IPS-18c (cell line): ENCODE data around the gene HOXA2.

Source experiments
- H3K4me3 ChIP-seq: 2 replicates; pipeline ENCODE4 v1.7.0; 2013; ENCODE audit warnings: low read depth, mild to moderate bottlenecking, low read length, moderate library complexity; ENCODE audit not compliant: insufficient read depth
- H3K9me3 ChIP-seq: one replicate; pipeline ENCODE4 v1.6.1; 2013; ENCODE audit warnings: mild to moderate bottlenecking, low read length, moderate library complexity; ENCODE audit not compliant: control insufficient read depth, insufficient read depth

HOXA2 gene

DNA sequence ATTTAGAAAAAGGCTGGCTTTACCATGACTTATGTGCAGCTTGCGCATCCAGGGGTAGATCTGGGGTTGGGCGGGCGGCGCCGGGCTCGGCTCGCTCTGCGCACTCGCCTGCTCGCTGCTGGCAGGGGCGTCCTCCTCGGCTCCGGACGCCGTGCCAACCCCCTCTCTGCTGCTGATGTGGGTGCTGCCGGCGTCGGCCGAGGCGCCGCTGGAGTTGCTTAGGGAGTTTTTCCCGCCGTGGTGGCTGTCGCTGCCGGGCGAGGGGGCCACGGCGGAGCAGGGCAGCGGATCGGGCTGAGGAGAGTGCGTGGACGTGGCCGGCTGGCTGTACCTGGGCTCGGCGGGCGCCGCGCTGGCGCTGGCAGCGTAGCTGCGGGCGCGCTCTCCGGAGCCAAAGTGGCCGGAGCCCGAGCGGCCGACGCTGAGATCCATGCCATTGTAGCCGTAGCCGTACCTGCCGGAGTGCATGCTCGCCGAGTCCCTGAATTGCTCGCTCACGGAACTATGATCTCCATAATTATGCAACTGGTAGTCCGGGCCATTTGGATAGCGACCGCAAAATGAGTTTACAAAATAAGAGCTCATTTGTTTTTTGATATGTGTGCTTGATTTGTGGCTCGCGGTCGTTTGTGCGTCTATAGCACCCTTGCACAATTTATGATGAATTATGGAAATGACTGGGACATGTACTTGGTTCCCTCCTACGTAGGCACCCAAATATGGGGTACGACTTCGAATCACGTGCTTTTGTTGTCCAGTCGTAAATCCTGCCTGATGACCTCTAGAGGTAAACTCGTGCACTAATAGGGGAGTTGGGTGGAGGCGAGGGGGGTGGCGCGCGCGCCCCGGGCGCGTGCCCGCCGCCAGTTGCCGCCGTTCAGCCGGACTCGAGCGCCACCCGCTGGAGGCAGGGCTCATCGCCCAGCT lies 40.8 kb upstream of the HOXA2 start, which contains the start of gene HOXA5:
TSS of gene HOXA5 (minus strand) at position 659 of the 927 bp plus-strand sequence. CDS start at position 585, 74 bp downstream.
- H3K4me3 ChIP-seq: peak within 1 kb of the TSS; percentile 51
- peaks cover 7% of the 10 kb centered on the region for H3K9me3 ChIP-seq

- H3K4me3 ChIP-seq: peak overlapping the region; percentile 51
- peaks cover 7% of the 10 kb centered on the region for H3K9me3 ChIP-seq
These were observed 40.1 kb upstream of the HOXA2 start for GRCh38 chr7:27142580-27143022.

- H3K4me3 ChIP-seq: no peak overlapping the region
- peaks cover 6% of the 10 kb centered on the region for H3K9me3 ChIP-seq
These were observed 39.6 kb upstream of the HOXA2 start for GRCh38 chr7:27141923-27142579.

DNA sequence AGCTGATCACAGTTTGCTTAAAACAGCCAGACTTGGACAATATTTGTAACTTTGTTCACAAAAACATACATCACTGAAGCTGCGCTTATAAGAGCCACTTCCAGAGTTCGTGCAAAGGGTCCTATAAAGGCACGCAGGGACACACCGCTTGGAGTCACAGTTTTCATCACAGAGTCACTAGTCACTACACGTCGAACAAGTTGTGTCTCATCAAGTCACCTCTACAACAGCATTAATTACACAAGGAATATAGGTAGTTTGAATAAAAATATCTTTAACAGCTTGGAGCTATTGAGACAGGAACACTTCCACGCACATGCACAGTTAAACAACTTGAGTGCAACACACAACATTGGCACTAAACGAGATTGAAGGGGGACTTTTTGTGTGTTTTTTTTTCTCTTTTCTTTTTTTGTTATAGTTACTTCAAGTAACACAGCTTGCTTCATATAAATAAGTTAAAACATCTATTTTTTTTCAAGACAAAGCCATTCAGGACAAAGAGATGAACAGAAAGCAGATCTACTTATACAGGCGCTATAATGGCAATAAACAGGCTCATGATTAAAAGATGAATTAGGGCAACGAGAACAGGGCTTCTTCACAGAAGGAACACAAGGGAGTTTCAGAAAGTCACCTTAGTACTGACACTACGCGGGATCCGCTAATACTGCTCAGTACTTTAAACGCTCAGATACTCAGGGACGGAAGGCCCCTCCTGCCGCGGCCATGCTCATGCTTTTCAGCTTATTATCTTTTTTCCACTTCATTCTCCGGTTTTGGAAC lies 38.8 kb upstream of the HOXA2 start:
- Histone ChIP-seq H3K9me3 (peaks cover 5% of the 10 kb centered on the region), H3K4me3 (no peak overlapping the region)

DNA sequence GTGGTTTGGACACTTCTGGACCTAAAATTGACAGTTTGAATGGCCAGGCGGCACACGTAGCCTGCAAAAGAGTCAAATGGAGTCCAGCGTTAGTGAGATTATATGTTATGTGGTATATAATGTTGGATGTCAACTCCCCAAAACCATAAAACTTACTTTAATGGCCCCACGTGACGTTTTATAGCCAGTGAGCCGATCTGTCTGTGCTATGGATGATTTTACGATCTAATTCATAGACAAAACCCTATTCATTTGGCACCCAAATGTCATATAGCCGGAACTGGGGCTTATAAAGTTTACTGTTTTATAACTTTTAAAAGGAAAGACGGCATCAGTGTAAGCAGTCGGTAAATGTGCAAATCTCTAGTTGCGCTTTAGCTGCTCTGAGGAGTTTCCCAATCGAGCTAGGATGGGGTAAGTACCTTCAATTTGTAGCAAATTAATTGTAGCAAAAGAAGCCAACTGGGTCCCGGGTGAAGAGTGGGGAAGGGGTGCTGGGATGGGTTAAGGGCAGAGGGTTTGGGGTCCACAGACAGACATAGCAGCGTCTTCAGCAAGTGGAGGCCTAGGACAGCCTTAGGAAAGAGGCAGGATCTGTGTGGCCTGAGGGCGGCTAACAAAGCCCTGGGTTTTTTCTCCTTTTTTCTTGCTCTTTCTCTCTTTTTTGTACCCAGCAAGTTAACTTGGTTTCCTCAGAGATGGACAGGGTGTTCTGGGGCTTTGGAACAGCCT lies 37.8 kb upstream of the HOXA2 start:
- Histone ChIP-seq H3K9me3 (peaks cover 5% of the 10 kb centered on the region), H3K4me3 (no peak overlapping the region)

GRCh38 chr7:27139334-27140125 lies 37.0 kb upstream of the HOXA2 start:
- Histone ChIP-seq H3K4me3 (no peak overlapping the region), H3K9me3 (peaks cover 5% of the 10 kb centered on the region)

DNA sequence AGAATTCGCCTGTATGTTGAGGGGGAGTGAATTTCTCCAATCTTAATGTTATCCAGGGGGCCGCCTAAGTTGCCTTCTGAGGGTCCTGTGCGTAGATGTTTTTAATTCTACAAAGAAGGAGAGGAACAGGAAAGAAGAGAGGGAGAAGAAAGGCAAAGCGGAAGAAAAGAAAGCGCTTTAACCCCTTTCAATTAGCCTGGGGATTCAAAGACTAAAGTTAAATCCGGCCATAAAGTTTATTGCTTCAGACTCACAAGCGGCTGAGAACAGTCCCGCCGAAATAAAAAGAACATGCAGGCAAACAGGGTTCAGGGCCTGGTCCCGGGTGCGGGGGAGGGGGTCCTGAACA lies 36.5 kb upstream of the HOXA2 start:
- Histone ChIP-seq H3K9me3 (peaks cover 5% of the 10 kb centered on the region), H3K4me3 (no peak overlapping the region)

DNA sequence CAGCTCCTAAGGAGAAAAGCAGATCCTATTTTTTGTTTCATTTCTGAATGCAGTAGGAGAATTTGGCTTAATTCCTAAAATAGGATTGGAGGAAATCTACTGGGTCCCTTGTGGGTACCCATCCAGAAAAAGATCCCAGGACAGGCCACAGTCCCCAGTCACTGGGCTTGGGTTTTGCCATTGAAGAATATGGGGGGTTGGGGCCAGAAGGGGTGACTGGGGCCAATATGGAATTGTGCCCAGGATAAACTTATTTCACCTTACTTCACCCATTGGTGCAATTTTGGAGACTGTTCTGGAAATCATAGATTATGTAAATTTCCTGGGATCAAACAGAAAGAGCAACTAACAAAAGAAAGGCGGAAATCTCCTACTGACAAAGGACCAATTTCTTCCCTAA lies 36.0 kb upstream of the HOXA2 start:
- Histone ChIP-seq H3K4me3 (no peak overlapping the region), H3K9me3 (peaks cover 5% of the 10 kb centered on the region)

DNA sequence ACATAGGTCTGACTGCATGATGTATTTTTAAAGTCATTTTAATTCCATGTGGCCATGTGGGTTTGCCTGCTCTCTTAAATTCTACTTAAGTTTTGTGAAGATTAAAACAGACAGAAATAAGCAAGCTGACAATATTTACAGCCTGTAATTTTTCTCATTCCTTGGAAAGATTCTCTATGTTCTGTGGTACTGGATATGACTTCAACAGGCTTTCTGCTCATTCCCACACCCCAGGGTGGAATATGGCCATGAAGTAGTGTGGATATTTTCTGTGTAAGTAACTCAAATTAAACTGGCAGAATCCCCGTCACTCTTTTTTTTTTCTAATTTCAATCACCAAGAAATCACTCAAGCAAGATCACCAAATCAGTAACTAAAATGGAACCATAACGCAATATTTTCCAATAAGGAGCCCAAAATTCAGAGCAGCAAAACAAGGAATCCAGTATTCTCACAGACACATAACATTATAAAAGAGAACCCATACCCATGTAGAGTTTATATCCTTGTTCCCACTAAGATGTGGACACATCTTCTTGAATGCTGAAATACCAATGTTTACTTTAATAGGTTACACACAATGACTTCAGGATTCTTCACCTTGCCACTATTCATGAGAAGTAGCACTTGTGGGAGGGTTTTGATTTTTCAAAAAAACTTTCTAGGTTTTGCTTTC lies 35.3 kb upstream of the HOXA2 start:
- Histone ChIP-seq H3K9me3 (no peaks in the 10 kb centered on the region), H3K4me3 (no peak overlapping the region)

GRCh38 chr7:27134392-27134791 lies 31.9 kb upstream of the HOXA2 start:
- Histone ChIP-seq H3K4me3 (no peak overlapping the region), H3K9me3 (no peaks in the 10 kb centered on the region)

- no peaks in the 10 kb centered on the region for H3K9me3 ChIP-seq
- H3K4me3 ChIP-seq: no peak overlapping the region
These were observed 31.1 kb upstream of the HOXA2 start for GRCh38 chr7:27133409-27134231.

- H3K9me3 ChIP-seq: no peaks in the 10 kb centered on the region
- no peak overlapping the region for H3K4me3 ChIP-seq
These were observed 30.5 kb upstream of the HOXA2 start for GRCh38 chr7:27132978-27133377.

GRCh38 chr7:27132214-27132613 lies 29.7 kb upstream of the HOXA2 start:
- H3K4me3 ChIP-seq: no peak overlapping the region
- H3K9me3 ChIP-seq: no peaks in the 10 kb centered on the region

- H3K4me3 ChIP-seq: no peak overlapping the region
- no peaks in the 10 kb centered on the region for H3K9me3 ChIP-seq
These were observed 28.9 kb upstream of the HOXA2 start for GRCh38 chr7:27131390-27131819.
